B cell (primary cell): Measurements from ENCODE around the gene EML6. TPM values are rescaled to one million over a fixed set of nuclear protein-coding genes. Genes with fewer than 3 reads are reported as not detected.

ENCODE experiments used
- ATAC-seq: fragments of 200-7000 bp; cut with Tn5 transposase; one replicate; pipeline ENCODE4 v1.10.0; 2021; ENCODE audit warnings: low read depth, mild to moderate bottlenecking, moderate number of reproducible peaks, moderate library complexity
- CTCF ChIA-PET: fragments of 350-600 bp; sonication (Branson Sonifier 250); formaldehyde crosslinking; loops from one replicate; lab custom pipeline; 2021; ENCODE audit warnings: antibody characterized with exemption, inconsistent platforms; lab: Charles Lee
- POLR2A ChIA-PET: fragments of 350-600 bp; sonication (Branson Sonifier 250); formaldehyde crosslinking; loops from one replicate; lab custom pipeline; 2021; ENCODE audit warnings: antibody characterized with exemption; lab: Charles Lee
- DNase-seq: peaks from one replicate; pipeline ENCODE4 v3.0.0; 2013
- H2AFZ ChIP-seq: 2 replicates; pipeline ENCODE4 v1.6.1; 2012; ENCODE audit warnings: mild to moderate bottlenecking, low read depth, low read length; ENCODE audit not compliant: insufficient read depth, poor library complexity, severe bottlenecking
- H3K27ac ChIP-seq, 2 donors: 1 replicate in 1 of 2; 2 replicates in 1 of 2; pipeline ENCODE4 v1.5.1; 2012 to 2013; ENCODE audit warnings: low read length in 2 of 2, mild to moderate bottlenecking in 2 of 2, moderate library complexity in 1 of 2
- H3K27me3 ChIP-seq, 4 experiments: fragments of 200-600 bp in 1 of 4; sonication (generic) in 1 of 4; replicated peaks in 1 of 4; 1 replicate in 2 of 4; 2 replicates in 2 of 4; pipeline versions ENCODE4 v1.6.1 to v1.7.0; 2013 to 2016; ENCODE audit warnings: low read length in 3 of 4, mild to moderate bottlenecking in 2 of 4, mixed read lengths in 1 of 4, moderate library complexity in 1 of 4; ENCODE audit not compliant: insufficient read depth in 4 of 4, control insufficient read depth in 3 of 4; ENCODE audit errors: control extremely low read depth in 1 of 4
- H3K36me3 ChIP-seq, 2 experiments: replicated peaks in 1 of 2; 1 replicate in 1 of 2; 2 replicates in 1 of 2; pipeline versions ENCODE4 v1.6.1 to v1.7.1; 2013; ENCODE audit warnings: low read length in 1 of 2; ENCODE audit not compliant: insufficient read depth in 2 of 2, control insufficient read depth in 1 of 2; ENCODE audit errors: control extremely low read depth in 1 of 2, extremely low read depth in 1 of 2
- H3K4me1 ChIP-seq, 2 donors: fragments of 200-600 bp in 1 of 2; sonication (generic) in 1 of 2; 1 replicate in 1 of 2; 2 replicates in 1 of 2; pipeline versions ENCODE4 v1.5.1 to v1.6.1; 2013 to 2017; ENCODE audit warnings: low read length in 2 of 2; ENCODE audit not compliant: control insufficient read depth in 2 of 2, insufficient read depth in 2 of 2
- H3K4me2 ChIP-seq: replicated peaks from 2 replicates; pipeline ENCODE3; 2012; ENCODE audit warnings: mild to moderate bottlenecking, low read depth, low read length; ENCODE audit not compliant: poor library complexity, severe bottlenecking
- H3K4me3 ChIP-seq, 5 experiments: fragments of 200-600 bp in 1 of 5; sonication (generic) in 1 of 5; 1 replicate in 3 of 5; 2 replicates in 2 of 5; pipeline versions ENCODE4 v1.5.1 to v1.7.0; 2011 to 2016; ENCODE audit warnings: low read length in 4 of 5, mild to moderate bottlenecking in 4 of 5, low read depth in 2 of 5, control low read depth in 1 of 5, moderate library complexity in 1 of 5; ENCODE audit not compliant: insufficient read depth in 1 of 5; ENCODE audit errors: control extremely low read depth in 1 of 5, extremely low read depth in 1 of 5
- H3K79me2 ChIP-seq: fragments of 200-600 bp; sonication (generic); one replicate; pipeline ENCODE4 v1.6.0; 2016; ENCODE audit warnings: low read length; ENCODE audit not compliant: control insufficient read depth, insufficient read depth
- H3K9ac ChIP-seq: fragments of 200-600 bp; sonication (generic); 2 replicates; pipeline ENCODE4 v1.6.1; 2017; ENCODE audit warnings: mild to moderate bottlenecking, low read length, moderate library complexity
- H3K9me3 ChIP-seq, 3 donors: one replicate each; pipeline versions ENCODE4 v1.6.1 to v1.7.1; 2013; ENCODE audit warnings: low read length in 2 of 3; ENCODE audit not compliant: control insufficient read depth in 2 of 3, insufficient read depth in 1 of 3; ENCODE audit errors: control extremely low read depth in 1 of 3
- H4K20me1 ChIP-seq: 2 replicates; pipeline ENCODE4 v1.6.0; 2012; ENCODE audit warnings: mild to moderate bottlenecking, low read length; ENCODE audit not compliant: insufficient read depth, control insufficient read depth, poor library complexity, severe bottlenecking
- H3K27ac Mint-ChIP-seq: one replicate; pipeline ENCODE4 v1.8.0; 2021; ENCODE audit warnings: mixed read lengths
- H3K27me3 Mint-ChIP-seq: one replicate; pipeline ENCODE4 v1.8.0; 2021; ENCODE audit warnings: mixed read lengths
- H3K4me1 Mint-ChIP-seq: one replicate; pipeline ENCODE4 v1.8.0; 2021; ENCODE audit warnings: mixed read lengths
- H3K4me3 Mint-ChIP-seq: one replicate; pipeline ENCODE4 v1.8.0; 2021; ENCODE audit warnings: mixed read lengths
- H3K9me3 Mint-ChIP-seq: one replicate; pipeline ENCODE4 v1.8.0; 2022; ENCODE audit warnings: mixed read lengths; ENCODE audit not compliant: insufficient read depth
- CTCF ChIP-seq: fragments of 200-600 bp; IDR thresholded peaks from one replicate; pipeline ENCODE4 v1.8.0; 2022; ENCODE audit warnings: antibody characterized with exemption, mild to moderate bottlenecking
- EZH2 ChIP-seq: IDR thresholded peaks from 2 replicates; pipeline ENCODE4 v1.6.1; 2012; ENCODE audit warnings: borderline replicate concordance, low read depth, mild to moderate bottlenecking, moderate library complexity, low read length; ENCODE audit not compliant: insufficient read depth, poor library complexity, severe bottlenecking
- WGBS: methylation state at CpG from one replicate; pipeline ENCODE4 v1.1.5; 2013; ENCODE audit warnings: missing lambda C conversion rate; ENCODE audit not compliant: insufficient coverage; 5-methylcytosine and 5-hydroxymethylcytosine counted together
- intact Hi-C: fragments of 100-400 bp; cut with micrococcal nuclease; formaldehyde crosslinking; loops from one replicate; pipeline ENCODE4 v1.10.0; 2022
- polyA plus RNA-seq: library from polyadenylated mRNA; depleted of rRNA; stranded (reverse); fragments of >200 nt; gene quantifications from 2 replicates; pipeline ENCODE4 v1.2.3, GENCODE V29; 2012
- total RNA-seq, 2 donors: library from RNA; stranded (reverse); fragments of 120-200 nt in 1 of 2; gene quantifications; 1 replicate in 1 of 2; 2 replicates in 1 of 2; pipeline versions ENCODE4 v1.2.3 to v1.2.4, GENCODE V29; 2013 to 2022

Gene EML6
- total and polyA plus RNA-seq, 2 donors (not counting 1 experiment from before 2014, with no cell fraction given) = 42.5 to 53.7 TPM

- Histone ChIP-seq H2AFZ (no peak overlapping the region), H3K79me2 (no peaks in the 10 kb centered on the region), H4K20me1 (no peaks in the 10 kb centered on the region), H3K4me1 (peaks cover 0 to 5% of the 10 kb centered on the region in 2 donors), H3K27ac (no peak overlapping the region), H3K9ac (no peak overlapping the region), H3K4me2 (no peak overlapping the region), H3K27me3 (no peaks in the 10 kb centered on the region), H3K36me3 (peaks cover 0 to 8% of the 10 kb centered on the region in 2 experiments), H3K4me3 (no peak overlapping the region), H3K9me3 (peaks cover 0 to 6% (median 0%) of the 10 kb centered on the region in 3 donors)
- H3K4me3 Mint-ChIP-seq = no peak overlapping the region
- DNase-seq (no peak), ATAC-seq (no peak)
- 100% methylated on average over 1 of the region's 2 CpGs for WGBS
- ChIA-PET POLR2A (interaction anchor here (0.6 kb wide), 2 partner anchors 73 to 129 kb away, joined by 3 to 6 read pairs; no protein-coding TSS in a partner anchor), CTCF (interaction anchor here (1.0 kb wide), 1 partner anchor 471 kb away, joined by 3 read pairs; no protein-coding TSS in a partner anchor)
- H3K9me3 Mint-ChIP-seq = no peaks in the 10 kb centered on the region
- TF ChIP-seq CTCF (no peak), EZH2 (no peak)
- H3K4me1 Mint-ChIP-seq = peaks cover 15% of the 10 kb centered on the region
- intact Hi-C loops = no loop called here
- no peaks in the 10 kb centered on the region for H3K27me3 Mint-ChIP-seq
- H3K27ac Mint-ChIP-seq = no peak overlapping the region
These were observed 240.0 kb downstream of the EML6 start for GRCh38 chr2:54963476-54963875.

- Histone ChIP-seq H3K27me3 (no peaks in the 10 kb centered on the region), H3K9me3 (peaks cover 0 to 6% (median 0%) of the 10 kb centered on the region in 3 donors), H3K9ac (no peak overlapping the region), H4K20me1 (no peaks in the 10 kb centered on the region), H3K79me2 (no peaks in the 10 kb centered on the region), H3K4me1 (peaks cover 0 to 5% of the 10 kb centered on the region in 2 donors), H2AFZ (no peak overlapping the region), H3K4me2 (no peak overlapping the region), H3K4me3 (no peak overlapping the region), H3K36me3 (peaks cover 0 to 11% of the 10 kb centered on the region in 2 experiments), H3K27ac (no peak overlapping the region)
- 96% methylated on average over 6 of the region's 8 CpGs for WGBS
- Mint-ChIP-seq H3K27ac (no peak overlapping the region), H3K27me3 (no peaks in the 10 kb centered on the region), H3K4me3 (no peak overlapping the region), H3K4me1 (peaks cover 15% of the 10 kb centered on the region), H3K9me3 (no peaks in the 10 kb centered on the region)
- CTCF ChIA-PET = no interaction called here
- POLR2A ChIA-PET = no interaction called here
- no peak for ATAC-seq
- TF ChIP-seq EZH2 (no peak), CTCF (no peak)
- DNase-seq = no peak
- intact Hi-C loops = no loop called here
These were observed 240.8 kb downstream of the EML6 start for GRCh38 chr2:54964271-54964670.
